ENCODE data around the gene LMBR1L.

DNA sequence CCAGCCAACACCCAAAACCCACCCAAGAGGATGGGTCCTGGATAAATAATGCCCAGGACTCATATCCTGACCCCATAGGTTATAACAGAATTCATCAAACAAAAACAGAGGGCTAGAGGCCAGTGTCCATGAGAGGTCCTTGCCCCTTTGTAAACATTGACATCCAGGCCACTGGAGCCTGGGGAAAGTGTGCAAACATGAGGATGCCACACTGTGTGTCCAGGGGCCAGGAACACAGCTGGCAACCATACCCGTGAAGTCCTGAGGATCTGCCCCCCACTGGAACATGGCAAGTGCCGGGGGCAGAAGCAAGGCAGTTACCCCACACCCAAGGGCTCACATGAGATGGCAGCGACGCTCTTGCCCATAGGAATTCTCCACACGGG, 45.9 kb downstream of the LMBR1L start:
- TF ChIP-seq POLR2A (IDR thresholded peaks at IDR 0.05): no peak
- TF ChIP-seq, protein P1, sequence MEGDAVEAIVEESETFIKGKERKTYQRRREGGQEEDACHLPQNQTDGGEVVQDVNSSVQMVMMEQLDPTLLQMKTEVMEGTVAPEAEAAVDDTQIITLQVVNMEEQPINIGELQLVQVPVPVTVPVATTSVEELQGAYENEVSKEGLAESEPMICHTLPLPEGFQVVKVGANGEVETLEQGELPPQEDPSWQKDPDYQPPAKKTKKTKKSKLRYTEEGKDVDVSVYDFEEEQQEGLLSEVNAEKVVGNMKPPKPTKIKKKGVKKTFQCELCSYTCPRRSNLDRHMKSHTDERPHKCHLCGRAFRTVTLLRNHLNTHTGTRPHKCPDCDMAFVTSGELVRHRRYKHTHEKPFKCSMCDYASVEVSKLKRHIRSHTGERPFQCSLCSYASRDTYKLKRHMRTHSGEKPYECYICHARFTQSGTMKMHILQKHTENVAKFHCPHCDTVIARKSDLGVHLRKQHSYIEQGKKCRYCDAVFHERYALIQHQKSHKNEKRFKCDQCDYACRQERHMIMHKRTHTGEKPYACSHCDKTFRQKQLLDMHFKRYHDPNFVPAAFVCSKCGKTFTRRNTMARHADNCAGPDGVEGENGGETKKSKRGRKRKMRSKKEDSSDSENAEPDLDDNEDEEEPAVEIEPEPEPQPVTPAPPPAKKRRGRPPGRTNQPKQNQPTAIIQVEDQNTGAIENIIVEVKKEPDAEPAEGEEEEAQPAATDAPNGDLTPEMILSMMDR (IDR thresholded peaks at IDR 0.05 in 4 of 5, conservative IDR thresholded peaks at IDR 0.05 in 1 of 5): no peak
